A549 (cell line): Measurements from ENCODE around the gene SOS1.

Experiments used
- CTCF ChIP-seq: fragments of >200 bp; sonication (Bioruptor Twin); formaldehyde crosslinking; IDR thresholded peaks from 3 replicates; pipeline ENCODE4 v1.5.1; 2016
- HEYL ChIP-seq: fragments of 250-450 bp; sonication (Bioruptor Pico); IDR thresholded peaks from 2 replicates; pipeline ENCODE4 v1.8.0; 2021; ENCODE audit warnings: mild to moderate bottlenecking, moderate library complexity
- MAX ChIP-seq: IDR thresholded peaks from 2 replicates; pipeline ENCODE4 v1.6.1; 2012
- REST ChIP-seq: fragments of 200-600 bp; sonication (generic); IDR thresholded peaks from 2 replicates; pipeline ENCODE4 v1.6.1; 2016; ENCODE audit warnings: antibody characterized with exemption, mild to moderate bottlenecking, moderate library complexity
- ZC3H11A ChIP-seq: fragments of 450-650 bp; IDR thresholded peaks from 2 replicates; pipeline ENCODE4 v1.6.1; 2014; ENCODE audit warnings: antibody characterized with exemption, mild to moderate bottlenecking

- TF ChIP-seq CTCF, result no peak
- no peak for TF ChIP-seq ZC3H11A
- TF ChIP-seq HEYL (CRISPR knock-in tag), result no peak
- TF ChIP-seq REST, result no peak
- no peak for TF ChIP-seq MAX
Measured at GRCh38 chr2:38977047-38977446, 143.8 kb downstream of the SOS1 start.
